Breast epithelium (tissue), 3 donors: Measurements from ENCODE around the gene PDGFD.

Source experiments
- POLR2AphosphoS5 ChIP-seq, 3 donors: sonication (generic); formaldehyde crosslinking; IDR thresholded peaks; one replicate each; pipeline ENCODE4 v1.6.1; 2017; ENCODE audit warnings: antibody characterized with exemption in 3 of 3
- TF ChIP-seq, protein P1 (sequence below), 3 donors: fragments of 450-650 bp; IDR thresholded peaks; one replicate each; pipeline ENCODE4 v1.5.1; 2016 to 2017; ENCODE audit warnings: antibody characterized with exemption in 3 of 3, mild to moderate bottlenecking in 3 of 3, moderate library complexity in 3 of 3

DNA sequence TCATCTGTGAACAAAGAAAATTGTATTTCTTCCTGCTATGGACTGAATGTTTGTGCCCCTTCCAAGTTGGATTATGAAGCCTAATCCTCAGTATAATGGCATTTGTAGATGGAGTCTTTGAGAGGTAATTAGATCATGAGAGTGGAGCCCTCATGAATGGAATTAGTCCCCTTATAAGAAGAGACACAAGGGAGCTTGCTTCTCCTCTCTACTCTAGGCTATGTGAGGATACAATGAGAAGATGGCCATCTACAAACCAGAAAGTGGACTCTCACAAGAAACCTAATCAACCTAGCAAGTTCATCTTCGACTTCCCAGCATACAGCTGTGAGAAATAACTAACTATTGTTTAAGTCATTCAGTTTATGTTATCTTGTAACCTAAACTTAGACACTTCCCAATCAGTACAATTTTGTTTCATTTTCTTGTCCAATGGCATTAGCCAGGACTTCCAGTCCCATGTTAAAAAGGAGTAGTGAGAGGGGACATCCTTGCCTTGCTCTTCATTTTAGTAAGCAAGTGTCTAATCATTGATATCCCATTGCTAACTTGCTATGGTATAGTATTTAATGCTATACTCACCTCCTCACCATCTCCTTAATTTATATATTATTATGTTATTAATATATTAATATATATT is 45.7 kb downstream of the PDGFD start:
- TF ChIP-seq POLR2AphosphoS5 (IDR thresholded peaks at IDR 0.05): no peak
- TF ChIP-seq, protein P1, sequence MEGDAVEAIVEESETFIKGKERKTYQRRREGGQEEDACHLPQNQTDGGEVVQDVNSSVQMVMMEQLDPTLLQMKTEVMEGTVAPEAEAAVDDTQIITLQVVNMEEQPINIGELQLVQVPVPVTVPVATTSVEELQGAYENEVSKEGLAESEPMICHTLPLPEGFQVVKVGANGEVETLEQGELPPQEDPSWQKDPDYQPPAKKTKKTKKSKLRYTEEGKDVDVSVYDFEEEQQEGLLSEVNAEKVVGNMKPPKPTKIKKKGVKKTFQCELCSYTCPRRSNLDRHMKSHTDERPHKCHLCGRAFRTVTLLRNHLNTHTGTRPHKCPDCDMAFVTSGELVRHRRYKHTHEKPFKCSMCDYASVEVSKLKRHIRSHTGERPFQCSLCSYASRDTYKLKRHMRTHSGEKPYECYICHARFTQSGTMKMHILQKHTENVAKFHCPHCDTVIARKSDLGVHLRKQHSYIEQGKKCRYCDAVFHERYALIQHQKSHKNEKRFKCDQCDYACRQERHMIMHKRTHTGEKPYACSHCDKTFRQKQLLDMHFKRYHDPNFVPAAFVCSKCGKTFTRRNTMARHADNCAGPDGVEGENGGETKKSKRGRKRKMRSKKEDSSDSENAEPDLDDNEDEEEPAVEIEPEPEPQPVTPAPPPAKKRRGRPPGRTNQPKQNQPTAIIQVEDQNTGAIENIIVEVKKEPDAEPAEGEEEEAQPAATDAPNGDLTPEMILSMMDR (IDR thresholded peaks at IDR 0.05): no peak
